GM19455 (cell line): ENCODE data around the gene RIMBP2.
"Not testable (repeated sequence)": the region's sequence is repeated elsewhere in the genome, so short reads cannot be mapped to it uniquely, and the experiment has no call there.

Experiments used
- ATAC-seq: cut with Tn5 transposase; IDR thresholded peaks from one replicate; pipeline ENCODE4 v1.9.1; 2021; ENCODE audit not compliant: unreplicated experiment

Gene RIMBP2

GRCh38 chr12:130606231-130606630 lies 109.9 kb downstream of the RIMBP2 start:
- ATAC-seq: no peak

DNA sequence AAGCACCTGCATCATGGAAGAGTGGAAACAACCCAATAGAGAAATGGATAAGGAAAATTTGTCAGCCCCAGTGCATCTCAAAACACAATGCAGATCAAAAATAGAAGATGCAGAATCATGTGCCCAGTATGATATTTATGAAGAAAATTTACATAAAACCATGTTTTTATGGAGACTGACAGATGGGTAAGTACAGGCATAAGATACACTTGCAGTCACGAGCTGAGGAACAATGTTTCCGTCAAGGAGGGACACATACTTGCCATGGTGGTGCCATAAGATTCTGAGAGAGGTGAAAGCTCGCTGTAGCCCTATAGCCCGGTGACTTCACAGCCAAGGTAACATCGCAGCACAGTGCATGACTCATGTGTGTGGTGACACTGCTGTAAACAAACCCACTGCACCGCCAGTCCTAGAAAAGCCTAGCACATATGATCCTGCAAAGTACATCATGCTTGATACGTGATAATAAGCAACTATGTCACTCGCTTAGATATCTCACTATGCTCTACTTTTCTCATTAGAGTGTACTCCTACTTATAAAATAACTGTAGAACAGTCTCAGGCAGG lies 112.6 kb downstream of the RIMBP2 start:
- no peak for ATAC-seq

DNA sequence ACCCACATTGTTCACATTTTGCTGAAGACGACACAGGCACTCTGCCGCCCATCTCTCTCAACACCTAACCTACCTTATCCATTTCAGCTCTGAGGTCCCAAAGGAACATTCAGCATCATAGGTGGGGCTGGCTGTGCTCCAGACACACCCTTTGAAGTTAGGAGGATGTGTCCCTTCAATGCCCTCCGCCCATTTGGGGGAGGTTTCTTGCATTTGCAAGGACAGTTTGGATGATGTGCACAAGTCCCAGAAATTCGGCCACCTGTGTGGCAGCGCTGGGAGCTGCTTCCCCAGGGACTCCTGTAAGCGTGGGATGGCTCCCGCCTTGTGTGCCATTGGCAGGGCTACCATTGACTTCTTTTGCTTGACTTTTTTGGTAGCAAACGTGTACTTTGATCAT lies 113.8 kb downstream of the RIMBP2 start:
- no peak for ATAC-seq

DNA sequence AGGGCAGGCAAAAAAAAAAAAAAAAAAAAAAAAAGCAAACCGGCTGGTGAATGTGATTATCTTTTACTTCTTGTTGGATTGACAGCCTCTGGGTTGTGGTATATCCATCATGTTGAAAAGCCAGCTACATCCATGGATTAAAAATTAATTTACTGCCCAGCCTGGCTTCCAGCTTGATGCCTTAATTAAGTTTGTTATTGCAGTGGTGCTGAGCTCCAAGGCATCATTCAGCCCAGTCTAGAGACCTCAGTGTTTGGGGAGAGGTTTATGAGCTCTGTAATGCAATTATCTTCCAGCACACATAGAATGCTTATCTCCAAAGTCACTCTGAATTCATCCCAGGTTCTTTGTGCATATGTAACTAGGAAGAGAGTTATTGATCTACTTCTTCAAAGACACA lies 114.8 kb downstream of the RIMBP2 start:
- no peak for ATAC-seq

DNA sequence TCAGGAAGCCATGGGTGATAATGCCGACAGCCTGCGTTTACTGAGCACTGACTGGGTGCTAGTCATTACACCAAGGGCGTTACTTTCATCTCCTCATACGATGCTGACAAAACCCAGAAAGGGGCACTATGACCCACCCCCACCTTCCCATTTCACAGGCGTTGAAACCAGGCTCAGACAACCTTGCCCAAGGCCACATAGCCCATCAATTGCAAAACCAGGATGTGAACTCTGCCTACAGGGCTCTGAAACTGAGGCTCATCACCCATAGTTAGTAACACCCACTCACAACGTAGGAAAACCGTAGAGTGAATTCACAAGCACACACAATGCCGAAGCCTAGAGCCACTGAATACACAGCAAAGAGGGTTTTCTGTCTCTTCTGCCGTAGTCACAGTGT lies 119.9 kb downstream of the RIMBP2 start:
- no peak for ATAC-seq

DNA sequence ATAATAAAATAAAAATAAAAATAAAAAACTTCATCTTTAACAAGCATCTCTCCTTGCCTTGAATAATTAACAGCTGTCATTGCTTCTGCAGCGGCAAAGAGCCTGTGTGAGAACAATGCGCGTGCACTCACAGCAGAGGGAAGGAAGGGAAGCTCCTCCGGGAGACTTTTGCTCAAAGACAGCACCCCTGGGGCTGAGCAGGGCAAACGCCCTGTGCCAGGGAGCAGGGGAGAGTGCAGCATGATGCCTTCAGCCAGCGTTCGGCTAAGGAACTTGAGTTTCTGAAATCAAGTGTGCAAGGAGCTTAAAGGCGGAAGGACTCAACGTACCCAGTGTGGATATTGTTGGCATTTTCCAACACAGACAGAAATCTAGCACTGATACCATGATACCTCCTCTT lies 120.5 kb downstream of the RIMBP2 start:
- no peak for ATAC-seq

GRCh38 chr12:130593056-130593455 lies 123.0 kb downstream of the RIMBP2 start:
- no peak for ATAC-seq

- no peak for ATAC-seq
These were observed 123.5 kb downstream of the RIMBP2 start for GRCh38 chr12:130592641-130593040.

GRCh38 chr12:130591736-130592135 lies 124.4 kb downstream of the RIMBP2 start:
- no peak for ATAC-seq

- no peak for ATAC-seq
These were observed 125.4 kb downstream of the RIMBP2 start for GRCh38 chr12:130590685-130591084.

DNA sequence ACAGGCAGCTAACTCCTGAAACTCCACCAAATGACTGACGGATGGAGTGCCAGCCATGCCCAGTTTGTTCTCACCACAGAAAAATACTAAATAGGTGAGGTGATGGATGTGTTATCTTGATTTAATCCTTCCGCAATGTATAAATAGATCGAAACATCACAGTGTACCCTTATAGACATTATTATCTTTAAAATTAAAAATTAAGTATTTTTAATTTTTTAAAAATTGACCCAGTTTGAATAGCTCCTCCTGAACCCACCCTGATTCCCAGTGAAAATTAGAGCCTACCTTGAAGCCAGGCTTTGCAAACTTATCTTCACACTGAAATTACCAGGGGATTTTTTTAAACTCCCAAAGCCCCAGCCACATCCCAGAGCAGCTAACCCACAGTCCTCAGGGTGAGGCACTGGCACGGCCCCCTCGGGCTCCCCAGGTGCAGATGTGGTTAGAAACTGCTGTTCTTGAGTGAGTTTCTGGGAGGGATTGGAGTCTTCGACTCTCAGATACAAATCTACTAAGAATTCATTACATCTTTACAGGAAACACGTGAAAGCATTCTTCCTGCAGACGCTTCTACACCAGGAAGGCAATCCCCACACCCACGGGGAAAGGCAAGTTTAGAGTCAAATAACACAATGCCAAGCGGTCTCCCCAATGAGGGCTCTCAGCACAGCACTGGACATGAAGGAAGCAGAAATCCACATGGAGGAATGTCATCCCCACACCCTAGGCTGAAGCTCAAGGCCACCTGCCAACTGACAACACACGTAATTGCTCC lies 126.4 kb downstream of the RIMBP2 start:
- no peak for ATAC-seq

GRCh38 chr12:130588696-130589539 lies 127.2 kb downstream of the RIMBP2 start:
- no peak for ATAC-seq

DNA sequence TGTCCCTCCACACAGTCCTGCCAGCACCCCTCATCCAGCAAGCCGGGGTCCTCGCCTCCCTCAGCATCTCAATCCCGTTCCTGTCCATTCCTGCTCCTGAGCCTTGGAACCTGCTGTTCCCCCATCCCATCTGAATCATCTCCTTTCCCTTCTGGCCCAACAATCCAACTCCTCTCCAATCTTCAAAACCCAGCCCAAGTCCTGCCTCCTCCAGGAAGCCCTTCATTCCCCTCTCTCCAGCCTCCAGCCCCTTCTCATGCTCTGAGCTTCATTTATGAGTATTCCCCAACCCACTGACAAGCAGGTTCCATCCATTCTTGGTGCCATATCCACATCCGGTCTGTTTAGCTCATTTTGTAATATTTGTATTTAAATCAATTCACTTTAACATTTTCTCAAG lies 128.1 kb downstream of the RIMBP2 start:
- no peak for ATAC-seq

DNA sequence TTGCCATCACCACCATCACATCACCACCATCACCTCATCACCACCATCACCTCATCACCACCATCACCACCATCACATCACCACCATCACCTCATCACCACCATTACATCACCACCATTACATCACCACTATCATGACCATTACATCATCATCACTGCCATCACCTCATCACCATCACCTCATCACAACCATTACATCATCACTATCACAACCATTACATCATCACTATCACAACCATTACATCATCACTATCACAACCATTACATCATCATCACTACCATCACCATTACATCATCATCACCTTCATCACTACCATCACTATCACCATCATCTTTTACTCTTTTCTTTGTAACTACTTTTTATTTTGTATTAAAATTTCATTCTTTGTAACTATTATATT lies 131.6 kb downstream of the RIMBP2 start:
- ATAC-seq: not testable (repeated sequence)

GRCh38 chr12:130583800-130584199 lies 132.3 kb downstream of the RIMBP2 start:
- ATAC-seq: no peak

GRCh38 chr12:130583317-130583716 lies 132.8 kb downstream of the RIMBP2 start:
- no peak for ATAC-seq

GRCh38 chr12:130582286-130582685 lies 133.8 kb downstream of the RIMBP2 start:
- no peak for ATAC-seq

- no peak for ATAC-seq
These were observed 134.3 kb downstream of the RIMBP2 start for GRCh38 chr12:130581782-130582181.

- no peak for ATAC-seq
These were observed 136.9 kb downstream of the RIMBP2 start for GRCh38 chr12:130579231-130579630.

- ATAC-seq: no peak
These were observed 138.7 kb downstream of the RIMBP2 start for GRCh38 chr12:130577351-130577750.

DNA sequence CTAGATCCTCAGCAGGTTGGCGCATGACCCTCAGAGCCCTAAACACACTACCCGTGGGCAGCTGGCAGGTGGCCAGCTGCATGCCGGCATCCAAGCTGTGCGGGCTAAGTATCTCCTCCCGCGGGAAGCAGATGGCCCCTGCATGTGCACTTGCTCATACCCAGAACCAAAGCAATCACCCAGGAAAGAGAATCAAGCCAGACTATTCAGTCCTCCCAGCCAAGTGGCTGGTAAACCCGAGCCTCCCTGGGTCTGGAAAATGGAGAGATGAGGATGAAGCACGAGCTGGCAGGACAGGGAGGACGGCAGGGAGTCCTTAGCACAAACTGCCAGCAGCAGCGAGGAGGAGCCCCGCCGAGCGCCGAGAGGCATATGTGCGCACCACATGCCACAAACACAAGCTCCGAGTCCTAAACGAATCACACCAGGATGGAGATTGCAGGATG lies 139.7 kb downstream of the RIMBP2 start:
- ATAC-seq: no peak

GRCh38 chr12:130574402-130574801 lies 141.7 kb downstream of the RIMBP2 start:
- ATAC-seq: no peak
